HCT116 (cell line): ENCODE data around the gene RAB26. TPM values are rescaled to one million over a fixed set of nuclear protein-coding genes. Genes with fewer than 3 reads are reported as not detected.

Experiments
- ATAC-seq: fragments of 200-7000 bp; cut with Tn5 transposase; 2 replicates; pipeline ENCODE4 v1.9.1; 2020; ENCODE audit warnings: mild to moderate bottlenecking, moderate library complexity
- BruUV-seq: library from RNA; stranded (reverse); fragments of 400-500 nt; replicated peaks from 2 replicates; lab custom pipeline; 2021; lab: Mats Ljungman, UMichigan
- CTCF ChIA-PET: fragments of 300-600 bp; sonication (Branson Sonifier 250); formaldehyde crosslinking; loops from one replicate; lab custom pipeline; 2021; ENCODE audit warnings: antibody characterized with exemption; lab: Charles Lee
- POLR2A ChIA-PET: fragments of 300-600, 350-600 bp; sonication (Branson Sonifier 250); formaldehyde crosslinking; loops from one replicate; lab custom pipeline; 2021; ENCODE audit warnings: antibody characterized with exemption; lab: Charles Lee
- RAD21 ChIA-PET, 2 experiments: fragments of 300-600 bp; sonication (Branson Sonifier 250); formaldehyde crosslinking; loops; one replicate each; lab custom pipeline; 2023; ENCODE audit warnings: low total read pairs in 2 of 2; ENCODE audit not compliant: uncharacterized antibody in 2 of 2, unreplicated experiment in 2 of 2, low non-redundant PET in 1 of 2; lab: Charles Lee
- DNase-seq: peaks from one replicate; pipeline ENCODE4 v3.0.0-alpha.2; 2010; ENCODE audit warnings: low read depth, low spot score
- H2AFZ ChIP-seq: fragments of 200-600 bp; shearing (Covaris generic), sonication (generic); 2 replicates; pipeline ENCODE4 v1.6.1; 2017; ENCODE audit warnings: low read depth, mixed run types, mixed read lengths, antibody characterized with exemption, low read length; ENCODE audit not compliant: poor library complexity, severe bottlenecking
- H3K27ac ChIP-seq: 2 replicates; pipeline ENCODE4 v1.5.1; 2012; ENCODE audit warnings: low read depth, low read length
- H3K27me3 ChIP-seq: fragments of 200-600 bp; sonication (generic); 2 replicates; pipeline ENCODE4 v1.6.1; 2016; ENCODE audit warnings: mixed run types, low read length, mixed read lengths; ENCODE audit not compliant: insufficient read depth
- H3K36me3 ChIP-seq, 2 experiments: fragments of 200-500 bp in 1 of 2; fragments of 200-600 bp in 1 of 2; sonication (Bioruptor generic) in 1 of 2; sonication (generic) in 1 of 2; 2 replicates each; pipeline versions ENCODE4 v1.5.1 to v1.6.1; 2014 to 2016; ENCODE audit warnings: low read length in 2 of 2, inconsistent platforms in 1 of 2, mixed read lengths in 1 of 2, mixed run types in 1 of 2; ENCODE audit not compliant: insufficient read depth in 2 of 2, control insufficient read depth in 1 of 2
- H3K4me1 ChIP-seq, 2 experiments: fragments of 200-600 bp in 1 of 2; sonication (generic) in 1 of 2; 2 replicates each; pipeline versions ENCODE4 v1.5.1 to v1.6.1; 2012 to 2017; ENCODE audit warnings: low read length in 2 of 2, inconsistent platforms in 1 of 2, mild to moderate bottlenecking in 1 of 2, mixed read lengths in 1 of 2, mixed run types in 1 of 2, moderate library complexity in 1 of 2; ENCODE audit not compliant: insufficient read depth in 2 of 2, control insufficient read depth in 1 of 2
- H3K4me2 ChIP-seq: fragments of 200-600 bp; sonication (generic); 2 replicates; pipeline ENCODE4 v1.6.1; 2017; ENCODE audit warnings: mixed run types, low read length, mixed read lengths
- H3K4me3 ChIP-seq, 2 experiments: fragments of 200-600 bp in 1 of 2; sonication (generic) in 1 of 2; replicated peaks in 1 of 2; 2 replicates each; pipeline ENCODE4 v1.5.1; 2011 to 2016; ENCODE audit warnings: low read length in 2 of 2, control low read depth in 1 of 2, low read depth in 1 of 2, mild to moderate bottlenecking in 1 of 2, mixed read lengths in 1 of 2, mixed run types in 1 of 2
- H3K79me2 ChIP-seq: fragments of 200-600 bp; sonication (generic); 2 replicates; pipeline ENCODE4 v1.6.1; 2017; ENCODE audit warnings: mild to moderate bottlenecking, mixed run types, low read length, moderate library complexity, mixed read lengths; ENCODE audit not compliant: insufficient read depth
- H3K9ac ChIP-seq: fragments of 200-600 bp; sonication (generic); 2 replicates; pipeline ENCODE4 v1.6.1; 2016; ENCODE audit warnings: low read length, mixed read lengths
- H3K9me2 ChIP-seq: fragments of 200-600 bp; sonication (generic), shearing (Covaris generic); 2 replicates; pipeline ENCODE4 v1.6.1; 2017; ENCODE audit warnings: mixed run types, mild to moderate bottlenecking, moderate library complexity; ENCODE audit not compliant: insufficient read depth
- H3K9me3 ChIP-seq, 2 experiments: fragments of 200-500 bp in 1 of 2; fragments of 200-600 bp in 1 of 2; sonication (Bioruptor generic) in 1 of 2; sonication (generic) in 1 of 2; 2 replicates each; pipeline ENCODE4 v1.6.1; 2014 to 2017; ENCODE audit warnings: low read length in 2 of 2, mixed read lengths in 2 of 2, inconsistent platforms in 1 of 2, low read depth in 1 of 2, mild to moderate bottlenecking in 1 of 2, mixed run types in 1 of 2, moderate library complexity in 1 of 2; ENCODE audit not compliant: control insufficient read depth in 1 of 2, insufficient read depth in 1 of 2
- H4K20me1 ChIP-seq: fragments of 200-600 bp; sonication (generic), shearing (Covaris generic); 2 replicates; pipeline ENCODE4 v1.6.1; 2017; ENCODE audit warnings: mixed run types, mild to moderate bottlenecking, moderate library complexity; ENCODE audit not compliant: insufficient read depth
- CBX3 ChIP-seq: IDR thresholded peaks from 2 replicates; pipeline ENCODE4 v1.6.1; 2012; ENCODE audit warnings: low read depth
- CTCF ChIP-seq, 3 experiments: fragments of 200-600 bp in 1 of 3; sonication (generic) in 1 of 3; IDR thresholded peaks in 2 of 3; conservative IDR thresholded peaks in 1 of 3; 2 replicates each; pipeline ENCODE4 v1.5.1; 2012 to 2017; ENCODE audit warnings: low read depth in 2 of 3, low read length in 2 of 3, antibody characterized with exemption in 1 of 3, borderline replicate concordance in 1 of 3, control low read depth in 1 of 3, mild to moderate bottlenecking in 1 of 3, mixed read lengths in 1 of 3, mixed run types in 1 of 3, moderate library complexity in 1 of 3; ENCODE audit not compliant: insufficient read depth in 1 of 3
- ELF1 ChIP-seq: IDR thresholded peaks from 2 replicates; pipeline ENCODE4 v1.6.1; 2012; ENCODE audit warnings: low read depth, borderline replicate concordance
- EZH2phosphoT487 ChIP-seq: fragments of 200-600 bp; IDR thresholded peaks from 2 replicates; pipeline ENCODE4 v1.6.1; 2018; ENCODE audit warnings: antibody characterized with exemption, borderline replicate concordance
- MAX ChIP-seq: IDR thresholded peaks from 2 replicates; pipeline ENCODE4 v1.6.1; 2012
- RAD21 ChIP-seq: IDR thresholded peaks from 2 replicates; pipeline ENCODE4 v1.6.1; 2012; ENCODE audit warnings: low read depth, mild to moderate bottlenecking
- REST ChIP-seq: IDR thresholded peaks from 2 replicates; pipeline ENCODE4 v1.6.1; 2012; ENCODE audit warnings: low read depth
- YY1 ChIP-seq: IDR thresholded peaks from 2 replicates; pipeline ENCODE4 v1.6.1; 2011; ENCODE audit warnings: low read length, low read depth, moderate library complexity, mild to moderate bottlenecking; ENCODE audit not compliant: insufficient replicate concordance; ENCODE audit errors: extremely low read depth
- ZNF274 ChIP-seq: fragments of 200-500 bp; sonication (Bioruptor generic); IDR thresholded peaks from 2 replicates; pipeline ENCODE4 v1.6.1; 2014; ENCODE audit warnings: mild to moderate bottlenecking, low read depth, low read length, inconsistent platforms
- intact Hi-C: fragments of 100-400 bp; cut with micrococcal nuclease; formaldehyde crosslinking; loops from 2 replicates; pipeline ENCODE4 v1.10.0; 2022
- total RNA-seq: library from RNA; stranded (reverse); gene quantifications from one replicate; pipeline ENCODE4 v1.2.1, GENCODE V29; 2021; ENCODE audit not compliant: unreplicated experiment

Gene RAB26
- total RNA-seq, 1 experiment from 2014 or later = 44.9 TPM

- Histone ChIP-seq H2AFZ (no peak overlapping the region), H3K27me3 (no peaks in the 10 kb centered on the region), H3K9me2 (no peaks in the 10 kb centered on the region), H3K9ac (no peak overlapping the region), H3K9me3 (no peaks in the 10 kb centered on the region), H3K4me2 (peak overlapping the region; percentile 88), H4K20me1 (no peaks in the 10 kb centered on the region), H3K27ac (no peak overlapping the region; the same call in 1 of the 2 replicates), H3K4me3 (no peak overlapping the region), H3K36me3 (no peaks in the 10 kb centered on the region), H3K4me1 (peaks cover 5 to 19% of the 10 kb centered on the region in 2 experiments), H3K79me2 (no peaks in the 10 kb centered on the region)
- ChIA-PET RAD21 (interaction anchor here (0.8 to 1.6 kb wide), 5 partner anchors 20 to 307 kb away, joined by 3 to 6 read pairs (median 5); partner anchors contain the start of genes ECI1 (in 1 of the 2) and PGP (in 1 of the 2)), POLR2A (interaction anchor here (1.0 to 1.6 kb wide), 4 partner anchors 28 to 56 kb away, joined by 4 to 11 read pairs (median 6); partner anchors contain the start of genes E4F1, ECI1 and TRAF7), CTCF (interaction anchor here (0.6 to 3.5 kb wide), 9 partner anchors 10 to 680 kb away, joined by 3 to 24 read pairs (median 4); partner anchors contain the start of genes ECI1, MLST8, PGP and TBC1D24)
- no TSS peak for BruUV-seq
- DNase-seq (no peak), ATAC-seq (peak; percentile 81)
- intact Hi-C loops = loop anchor here (2.0 to 10.0 kb wide), 2 partner anchors 56 to 310 kb away; partner anchors contain the start of gene ECI1
- TF ChIP-seq RAD21 (peak; percentile 93), CTCF (IDR thresholded peaks at IDR 0.05 in 2 of 3, conservative IDR thresholded peaks at IDR 0.05 in 1 of 3; ENCODE audit: borderline replicate concordance in 1 of 3, insufficient read depth in 1 of 3, low read depth in 2 of 3, low read length in 2 of 3) (peak; percentile 62 to 73 (median 63)), ELF1 (no peak), YY1 (no peak), REST (no peak), EZH2phosphoT487 (no peak), CBX3 (no peak), MAX (no peak), ZNF274 (no peak)
These were observed 46.5 kb downstream of the RAB26 start for GRCh38 chr16:2194852-2195321.
